SIG-M5 (cell line): ENCODE measurements around the gene TSPAN33.
"Not testable (repeated sequence)": the region's sequence is repeated elsewhere in the genome, so short reads cannot be mapped to it uniquely, and the experiment has no call there.

ENCODE experiments used
- DNase-seq: peaks from one replicate; lab custom pipeline; 2025; lab: John Stamatoyannopoulos, UW

TSPAN33 gene

GRCh38 chr7:129170441-129171021, 26.0 kb downstream of the TSPAN33 start:
- DNase-seq = no peak

GRCh38 chr7:129173861-129174260, 29.4 kb downstream of the TSPAN33 start:
- not testable (repeated sequence) for DNase-seq

- DNase-seq = no peak
These were observed 32.6 kb downstream of the TSPAN33 start for GRCh38 chr7:129176916-129177710.

DNA sequence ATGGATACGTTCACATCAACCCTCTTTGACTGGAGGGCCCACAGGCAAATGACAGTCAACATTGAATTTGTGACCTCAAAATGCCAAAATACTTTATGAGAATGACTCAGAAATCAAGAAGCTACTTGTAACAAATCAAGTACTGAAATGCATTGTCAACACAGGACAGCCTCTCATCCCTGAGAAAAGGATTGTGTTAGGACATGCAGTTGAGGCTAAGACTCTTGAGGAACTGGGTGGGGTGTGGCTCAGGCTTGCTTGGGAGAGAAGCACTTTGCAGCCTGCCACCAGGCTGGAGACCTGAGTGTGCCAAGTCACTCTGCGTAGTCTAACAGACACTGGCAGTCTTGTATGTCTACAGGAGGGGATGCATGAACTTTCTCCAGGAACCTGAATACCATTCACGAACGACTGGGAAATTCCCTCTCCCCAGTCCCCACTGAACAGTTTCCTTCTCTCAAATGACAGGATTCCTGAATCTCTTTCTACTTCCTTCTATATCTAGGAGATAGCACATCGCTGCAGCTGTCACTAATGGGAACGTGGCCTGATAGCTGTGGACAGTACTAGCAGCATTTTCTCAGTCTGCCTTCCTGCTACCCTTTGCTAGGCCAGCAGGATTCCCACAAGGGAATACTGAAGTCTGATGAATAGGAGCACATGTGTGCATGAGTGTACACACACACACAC, 40.6 kb downstream of the TSPAN33 start:
- no peak for DNase-seq

GRCh38 chr7:129186749-129187260, 42.3 kb downstream of the TSPAN33 start:
- DNase-seq = no peak

GRCh38 chr7:129187681-129188371, 43.3 kb downstream of the TSPAN33 start:
- DNase-seq = no peak

- DNase-seq = no peak
These were observed 43.9 kb downstream of the TSPAN33 start, which contains the start of gene SMO for GRCh38 chr7:129188372-129188891. TSS of gene SMO (plus strand) at chr7:129188633. CDS start at chr7:129189152, 519 bp downstream.

GRCh38 chr7:129188892-129189660, 44.6 kb downstream of the TSPAN33 start:
- DNase-seq = no peak

DNA sequence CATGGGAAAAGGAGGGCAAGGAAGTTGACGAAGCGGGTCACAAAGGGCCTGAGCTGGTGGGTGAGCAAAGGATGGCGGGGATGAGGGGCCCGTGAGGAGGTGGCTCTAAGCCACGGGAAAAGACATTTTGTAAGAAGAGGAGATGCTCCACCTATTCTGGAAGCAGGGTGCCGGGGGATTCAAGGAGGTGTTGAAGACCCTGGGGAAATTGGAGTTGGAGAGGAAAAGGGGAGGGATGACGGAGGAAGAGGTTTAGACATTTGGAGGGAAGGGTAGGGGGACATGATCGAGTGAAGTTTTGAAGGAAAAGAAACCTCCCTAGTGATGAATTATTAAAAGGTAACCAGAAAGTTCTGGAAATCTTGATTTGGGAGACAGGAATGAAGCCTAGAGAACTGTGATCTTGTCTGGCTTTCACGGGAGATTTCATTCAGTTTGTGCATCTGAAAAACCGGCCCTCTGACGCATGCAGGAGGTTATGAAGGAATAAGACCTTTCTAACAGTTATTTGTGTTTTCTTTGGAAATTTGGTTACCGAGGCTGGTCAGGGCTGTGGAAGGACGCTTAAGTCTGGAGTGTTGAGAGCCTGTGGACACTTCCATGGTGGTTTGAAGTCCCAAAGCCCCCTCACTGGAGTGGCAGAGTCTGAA, 45.3 kb downstream of the TSPAN33 start:
- no peak for DNase-seq

DNA sequence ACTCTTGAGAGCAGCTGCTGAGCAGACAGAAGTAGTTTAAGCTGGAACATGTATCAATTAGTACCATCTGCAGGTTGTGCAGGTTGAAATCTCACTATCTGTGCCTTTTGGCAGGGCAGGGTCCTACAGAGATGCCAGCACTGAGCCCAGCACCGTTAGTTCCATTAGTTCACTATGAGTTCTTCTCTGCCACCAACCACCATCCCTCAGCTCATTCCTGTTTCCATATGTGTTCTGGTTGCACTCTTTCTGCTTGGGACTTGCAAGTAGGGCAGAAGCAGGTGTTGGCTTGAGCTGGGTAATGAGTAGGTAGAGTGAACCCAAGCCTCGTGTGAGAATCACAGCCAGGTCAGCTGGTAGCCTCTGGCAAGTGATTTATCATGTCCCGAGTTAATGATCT, 46.8 kb downstream of the TSPAN33 start:
- DNase-seq = no peak

- DNase-seq = no peak
These were observed 49.4 kb downstream of the TSPAN33 start for GRCh38 chr7:129193892-129194291.

DNA sequence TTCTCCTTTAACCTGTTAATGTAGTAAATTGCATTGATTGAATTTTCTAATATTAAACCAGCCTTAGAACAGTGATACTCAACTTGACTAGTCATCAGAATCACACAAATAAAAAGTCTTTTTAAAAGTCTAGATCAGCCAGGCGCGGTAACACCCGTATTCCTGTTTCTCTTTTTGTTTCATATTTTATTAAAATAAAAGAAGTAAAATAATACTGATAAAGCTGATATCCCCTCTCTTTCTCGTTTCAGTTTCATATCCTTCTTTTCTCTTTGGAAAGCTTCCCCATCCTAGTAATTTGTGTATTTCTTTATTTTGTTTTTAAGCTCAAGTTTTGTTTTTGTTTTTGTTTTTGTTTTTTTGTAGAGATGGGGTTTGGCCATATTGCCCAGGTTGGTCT, 53.3 kb downstream of the TSPAN33 start:
- DNase-seq = no peak

DNA sequence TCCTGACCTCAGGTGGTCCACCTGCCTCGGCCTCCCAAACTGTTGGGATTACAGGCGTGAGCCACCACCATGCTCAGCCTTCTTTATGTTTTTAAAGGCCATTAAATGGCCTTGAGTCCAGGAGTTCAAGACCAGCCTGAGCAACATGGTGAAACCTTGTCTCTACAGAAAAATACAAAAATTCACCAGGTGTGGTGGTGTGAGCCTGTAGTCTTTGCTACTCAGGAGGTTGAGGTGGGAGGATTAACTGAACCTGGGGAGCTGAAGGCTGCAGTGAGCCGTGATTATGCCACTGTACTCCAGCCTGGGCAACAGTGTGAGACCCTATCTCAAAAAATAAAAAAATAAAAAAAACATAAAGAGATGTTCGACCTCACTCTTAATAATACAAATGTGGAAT, 54.9 kb downstream of the TSPAN33 start:
- no peak for DNase-seq

- DNase-seq = no peak
These were observed 57.7 kb downstream of the TSPAN33 start for GRCh38 chr7:129202058-129202777.

GRCh38 chr7:129203050-129203741, 58.7 kb downstream of the TSPAN33 start:
- DNase-seq = no peak

DNA sequence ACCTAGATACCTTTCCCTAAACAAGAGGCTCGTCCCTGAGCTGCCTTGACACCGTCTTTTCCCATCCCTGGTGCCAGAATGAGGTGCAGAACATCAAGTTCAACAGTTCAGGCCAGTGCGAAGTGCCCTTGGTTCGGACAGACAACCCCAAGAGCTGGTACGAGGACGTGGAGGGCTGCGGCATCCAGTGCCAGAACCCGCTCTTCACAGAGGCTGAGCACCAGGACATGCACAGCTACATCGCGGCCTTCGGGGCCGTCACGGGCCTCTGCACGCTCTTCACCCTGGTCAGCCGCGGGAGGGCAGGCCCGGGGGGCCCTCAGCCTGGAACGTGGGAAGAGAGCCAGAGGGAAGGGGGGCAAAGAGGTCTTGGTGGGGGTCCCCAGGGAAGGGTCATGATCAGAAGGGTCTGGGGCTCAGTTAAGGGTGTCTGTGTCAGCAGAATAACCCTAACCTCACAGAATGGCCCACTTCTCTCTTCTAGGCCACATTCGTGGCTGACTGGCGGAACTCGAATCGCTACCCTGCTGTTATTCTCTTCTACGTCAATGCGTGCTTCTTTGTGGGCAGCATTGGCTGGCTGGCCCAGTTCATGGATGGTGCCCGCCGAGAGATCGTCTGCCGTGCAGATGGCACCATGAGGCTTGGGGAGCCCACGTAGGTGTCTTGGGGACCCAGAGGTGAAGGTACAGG, 60.8 kb downstream of the TSPAN33 start:
- DNase-seq = no peak

- DNase-seq = no peak
These were observed 61.7 kb downstream of the TSPAN33 start for GRCh38 chr7:129205987-129206785.

- no peak for DNase-seq
These were observed 64.2 kb downstream of the TSPAN33 start for GRCh38 chr7:129208667-129209066.
